Endothelial cell of umbilical vein (primary cell): ENCODE measurements around the gene ZFPM1. TPM values are rescaled to one million over a fixed set of nuclear protein-coding genes. Genes with fewer than 3 reads are reported as not detected.

Experiments
- BruUV-seq: library from RNA; stranded (reverse); fragments of 400-500 nt; replicated peaks from 2 replicates; lab custom pipeline; 2021; lab: Mats Ljungman, UMichigan
- CTCF ChIA-PET: fragments of 300-600, 350-600 bp; sonication (Branson Sonifier 250); formaldehyde crosslinking; loops from one replicate; lab custom pipeline; 2021; ENCODE audit warnings: antibody characterized with exemption, inconsistent platforms; lab: Charles Lee
- POLR2A ChIA-PET: fragments of 300-600, 350-600 bp; sonication (Branson Sonifier 250); formaldehyde crosslinking; loops from one replicate; lab custom pipeline; 2021; ENCODE audit warnings: antibody characterized with exemption, inconsistent platforms; lab: Charles Lee
- DNase-seq: peaks from one replicate; pipeline ENCODE4 v3.0.0-alpha.2; 2011; ENCODE audit warnings: low read depth, low spot score
- FAIRE-seq: peaks from 2 replicates; lab custom pipeline; 2011; peaks lifted over from hg19 to GRCh38; lab: Jason Lieb, UNC
- H2AFZ ChIP-seq: 2 replicates; pipeline ENCODE4 v1.6.0; 2012; ENCODE audit warnings: low read depth, low read length, control low read depth, inconsistent platforms
- H3K27ac ChIP-seq: 2 replicates; pipeline ENCODE4 v1.5.1; 2011; ENCODE audit warnings: low read depth, mild to moderate bottlenecking, control low read depth, low read length, moderate library complexity; ENCODE audit not compliant: insufficient read depth
- H3K27me3 ChIP-seq, 2 experiments: 2 replicates each; pipeline versions ENCODE4 v1.6.0 to v1.6.1; 2011; ENCODE audit warnings: low read length in 2 of 2, mixed read lengths in 1 of 2; ENCODE audit not compliant: control insufficient read depth in 2 of 2, insufficient read depth in 2 of 2
- H3K36me3 ChIP-seq, 2 experiments: 2 replicates in 1 of 2; 3 replicates in 1 of 2; pipeline ENCODE4 v1.5.1; 2011; ENCODE audit warnings: low read length in 2 of 2, mild to moderate bottlenecking in 1 of 2, moderate library complexity in 1 of 2; ENCODE audit not compliant: control insufficient read depth in 2 of 2, insufficient read depth in 2 of 2; ENCODE audit errors: extremely low read depth in 1 of 2
- H3K4me1 ChIP-seq: 3 replicates; pipeline ENCODE4 v1.5.1; 2011; ENCODE audit warnings: mild to moderate bottlenecking, low read length; ENCODE audit not compliant: control insufficient read depth, insufficient read depth; ENCODE audit errors: extremely low read depth
- H3K4me2 ChIP-seq: 2 replicates; pipeline ENCODE4 v1.6.1; 2011; ENCODE audit warnings: low read length, control low read depth, mixed read lengths; ENCODE audit not compliant: insufficient read depth
- H3K4me3 ChIP-seq, 3 experiments: fragments of 200-600 bp in 1 of 3; sonication (generic), shearing (Covaris generic) in 1 of 3; replicated peaks in 1 of 3; 2 replicates each; pipeline ENCODE4 v1.5.1; 2011 to 2016; ENCODE audit warnings: control low read depth in 3 of 3, low read length in 3 of 3, mild to moderate bottlenecking in 2 of 3, inconsistent platforms in 1 of 3, low read depth in 1 of 3, moderate library complexity in 1 of 3; ENCODE audit not compliant: insufficient read depth in 1 of 3
- H3K79me2 ChIP-seq: 2 replicates; pipeline ENCODE4 v1.6.0; 2012; ENCODE audit warnings: low read length, inconsistent platforms; ENCODE audit not compliant: control insufficient read depth, insufficient read depth
- H3K9ac ChIP-seq: replicated peaks from 2 replicates; pipeline ENCODE3; 2011; ENCODE audit warnings: low read length, control low read depth; ENCODE audit not compliant: insufficient read depth; ENCODE audit errors: extremely low read depth
- H3K9me1 ChIP-seq: replicated peaks from 3 replicates; pipeline ENCODE4 v1.6.0; 2011; ENCODE audit warnings: mild to moderate bottlenecking, low read length; ENCODE audit not compliant: control insufficient read depth, insufficient read depth; ENCODE audit errors: extremely low read depth
- H3K9me3 ChIP-seq: replicated peaks from 2 replicates; pipeline ENCODE4 v1.5.1; 2012; ENCODE audit warnings: low read length, inconsistent platforms; ENCODE audit not compliant: control insufficient read depth, insufficient read depth
- H4K20me1 ChIP-seq: replicated peaks from 2 replicates; pipeline ENCODE3; 2011; ENCODE audit warnings: mild to moderate bottlenecking, low read length; ENCODE audit not compliant: control insufficient read depth, insufficient read depth; ENCODE audit errors: extremely low read depth
- EZH2 ChIP-seq: IDR thresholded peaks from 2 replicates; pipeline ENCODE4 v1.6.1; 2012; ENCODE audit warnings: borderline replicate concordance, low read depth, mild to moderate bottlenecking, moderate library complexity, low read length, inconsistent platforms; ENCODE audit not compliant: severe bottlenecking
- FOS ChIP-seq: IDR thresholded peaks from 2 replicates; pipeline ENCODE4 v1.6.1; 2011; ENCODE audit warnings: mild to moderate bottlenecking, low read length, moderate library complexity, borderline replicate concordance; ENCODE audit not compliant: insufficient read depth
- GATA2 ChIP-seq: IDR thresholded peaks from 2 replicates; pipeline ENCODE4 v1.7.0; 2011; ENCODE audit warnings: low read depth, mild to moderate bottlenecking, moderate library complexity, mixed read lengths, low read length; ENCODE audit not compliant: insufficient read length, insufficient read depth
- JUN ChIP-seq: IDR thresholded peaks from 2 replicates; pipeline ENCODE4 v1.6.1; 2011; ENCODE audit warnings: borderline replicate concordance, low read depth; ENCODE audit not compliant: insufficient read length, insufficient read depth
- MYC ChIP-seq: IDR thresholded peaks from one replicate; pipeline ENCODE4 v1.6.1; 2011; ENCODE audit warnings: mild to moderate bottlenecking, low read depth, low read length
- POLR2A ChIP-seq: IDR thresholded peaks from 2 replicates; pipeline ENCODE4 v1.6.1; 2012; ENCODE audit warnings: low read depth, mild to moderate bottlenecking, control low read depth, low read length
- POLR2AphosphoS5 ChIP-seq: IDR thresholded peaks from 2 replicates; pipeline ENCODE4 v1.6.1; 2012; ENCODE audit warnings: low read depth, mild to moderate bottlenecking, control low read depth, low read length, moderate library complexity; ENCODE audit not compliant: insufficient read depth
- dilution Hi-C: fragments of 300-500 bp; cut with MboI; formaldehyde crosslinking; loops from one replicate; pipeline ENCODE4 v1.15.0; 2019; ENCODE audit warnings: low sequenced_read_pairs; ENCODE audit not compliant: extremely low pct_ligation_motif_present
- intact Hi-C: fragments of 100-400 bp; cut with micrococcal nuclease; formaldehyde crosslinking; loops from one replicate; pipeline ENCODE4 v1.10.0; 2022
- polyA plus RNA-seq, 4 experiments: library from polyadenylated mRNA; depleted of rRNA in 3 of 4; stranded (reverse) in 3 of 4; unstranded in 1 of 4; fragments of >200 nt; gene quantifications; 2 replicates each; pipeline versions ENCODE4 v1.2.1 to v1.2.3, GENCODE V29; 2011 to 2012; ENCODE audit warnings: missing spikeins in 1 of 4
- total RNA-seq: library from RNA; stranded (reverse); gene quantifications from 2 replicates; pipeline ENCODE4 v1.2.3, GENCODE V29; 2021
- TF ChIP-seq, protein P1 (sequence below): IDR thresholded peaks from 2 replicates; pipeline ENCODE4 v1.6.1; 2011; ENCODE audit not compliant: insufficient read depth, insufficient read length
- TF ChIP-seq, protein P2 (sequence below), 2 donors: IDR thresholded peaks; 1 replicate in 1 of 2; 2 replicates in 1 of 2; pipeline ENCODE4 v1.5.1; 2011; ENCODE audit warnings: low read length in 2 of 2, mild to moderate bottlenecking in 2 of 2, moderate library complexity in 2 of 2, control low read depth in 1 of 2, inconsistent platforms in 1 of 2, low read depth in 1 of 2; ENCODE audit not compliant: insufficient read depth in 1 of 2; ENCODE audit errors: extremely low read depth in 1 of 2

The ZFPM1 gene
- total and polyA plus RNA-seq, 2 donors (not counting 3 experiments of a cell fraction or from before 2014, with no cell fraction given), result 0.37 to 7.5 TPM

DNA sequence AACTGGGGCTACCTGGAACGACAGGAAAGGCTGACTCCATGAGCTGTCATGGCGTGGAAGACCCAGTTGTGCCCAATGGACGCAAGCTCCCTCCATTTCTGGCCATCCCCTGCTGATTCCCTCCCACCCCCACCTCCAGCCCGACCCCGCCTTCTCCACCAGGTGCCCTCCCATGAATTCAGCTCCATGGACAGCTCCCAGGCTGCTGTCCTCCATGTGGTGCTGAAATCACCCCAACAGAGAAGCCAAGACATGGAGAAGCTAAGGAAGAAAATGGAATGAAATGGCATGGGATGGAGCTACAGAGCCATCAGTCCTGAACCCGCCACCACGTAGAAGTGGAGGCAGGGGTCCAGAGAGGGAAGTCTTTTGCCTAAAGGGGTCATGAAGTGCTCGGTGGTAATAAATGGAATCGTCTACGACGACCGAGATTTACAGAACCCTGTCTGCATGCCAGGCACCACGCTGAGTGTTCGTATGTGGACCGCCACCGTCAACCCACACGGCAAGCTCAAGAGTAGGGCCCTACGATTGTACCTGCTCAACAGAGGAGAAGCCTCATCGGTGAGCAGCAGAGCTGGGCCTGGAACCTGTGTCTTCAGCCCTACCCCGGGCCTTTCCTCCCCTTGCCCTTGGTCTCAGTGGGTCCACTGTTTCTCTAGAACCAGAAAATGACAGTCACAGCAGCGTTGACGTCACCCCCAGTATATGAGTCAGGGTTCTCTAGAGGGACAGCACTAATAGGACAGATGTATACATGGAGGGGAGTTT is 107.8 kb downstream of the ZFPM1 start:
- ChIA-PET CTCF (interaction anchor here (0.6 to 2.8 kb wide), 7 partner anchors 9 to 782 kb away, joined by 3 to 13 read pairs (median 6); partner anchors contain the start of gene ZC3H18), POLR2A (interaction anchor here (0.7 to 1.0 kb wide), 2 partner anchors 9 to 862 kb away, joined by 3 to 4 read pairs; partner anchors contain the start of gene ZC3H18)
- no peak overlapping the region for H3K4me2 ChIP-seq
- no peaks in the 10 kb centered on the region for H3K36me3 ChIP-seq
- no peaks in the 10 kb centered on the region for H4K20me1 ChIP-seq
- no peak overlapping the region for H2AFZ ChIP-seq
- no peaks in the 10 kb centered on the region for H3K9me1 ChIP-seq
- no peak overlapping the region for H3K9ac ChIP-seq
- no peaks in the 10 kb centered on the region for H3K9me3 ChIP-seq
- no TSS peak for BruUV-seq
- intact Hi-C loops, result loop anchor here (10.0 kb wide), 1 partner anchor 606 kb away; the partner anchor contains the start of gene BANP
- DNase-seq (no peak), FAIRE-seq (no peak)
- dilution Hi-C loops, result no loop called here
- H3K79me2 ChIP-seq, result no peaks in the 10 kb centered on the region
- TF ChIP-seq GATA2, result no peak
- TF ChIP-seq, protein P1, sequence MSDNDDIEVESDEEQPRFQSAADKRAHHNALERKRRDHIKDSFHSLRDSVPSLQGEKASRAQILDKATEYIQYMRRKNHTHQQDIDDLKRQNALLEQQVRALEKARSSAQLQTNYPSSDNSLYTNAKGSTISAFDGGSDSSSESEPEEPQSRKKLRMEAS, result no peak
- TF ChIP-seq POLR2A, result no peak
- no peak for TF ChIP-seq MYC
- TF ChIP-seq FOS, result no peak
- no peak for TF ChIP-seq POLR2AphosphoS5
- no peak for TF ChIP-seq EZH2
- no peak for TF ChIP-seq JUN
- TF ChIP-seq, protein P2, sequence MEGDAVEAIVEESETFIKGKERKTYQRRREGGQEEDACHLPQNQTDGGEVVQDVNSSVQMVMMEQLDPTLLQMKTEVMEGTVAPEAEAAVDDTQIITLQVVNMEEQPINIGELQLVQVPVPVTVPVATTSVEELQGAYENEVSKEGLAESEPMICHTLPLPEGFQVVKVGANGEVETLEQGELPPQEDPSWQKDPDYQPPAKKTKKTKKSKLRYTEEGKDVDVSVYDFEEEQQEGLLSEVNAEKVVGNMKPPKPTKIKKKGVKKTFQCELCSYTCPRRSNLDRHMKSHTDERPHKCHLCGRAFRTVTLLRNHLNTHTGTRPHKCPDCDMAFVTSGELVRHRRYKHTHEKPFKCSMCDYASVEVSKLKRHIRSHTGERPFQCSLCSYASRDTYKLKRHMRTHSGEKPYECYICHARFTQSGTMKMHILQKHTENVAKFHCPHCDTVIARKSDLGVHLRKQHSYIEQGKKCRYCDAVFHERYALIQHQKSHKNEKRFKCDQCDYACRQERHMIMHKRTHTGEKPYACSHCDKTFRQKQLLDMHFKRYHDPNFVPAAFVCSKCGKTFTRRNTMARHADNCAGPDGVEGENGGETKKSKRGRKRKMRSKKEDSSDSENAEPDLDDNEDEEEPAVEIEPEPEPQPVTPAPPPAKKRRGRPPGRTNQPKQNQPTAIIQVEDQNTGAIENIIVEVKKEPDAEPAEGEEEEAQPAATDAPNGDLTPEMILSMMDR (IDR thresholded peaks at IDR 0.05; ENCODE audit: extremely low read depth in 1 of 2, insufficient read depth in 1 of 2, low read depth in 1 of 2, low read length in 2 of 2), result no peak
- no peaks in the 10 kb centered on the region for H3K27me3 ChIP-seq
- no peak overlapping the region for H3K4me3 ChIP-seq
- H3K4me1 ChIP-seq, result no peaks in the 10 kb centered on the region
- no peak overlapping the region for H3K27ac ChIP-seq
